Measurements from ENCODE around the gene PRG2.
"Not testable (repeated sequence)": the region's sequence is repeated elsewhere in the genome, so short reads cannot be mapped to it uniquely, and the experiment has no call there.

PRG2 gene

DNA sequence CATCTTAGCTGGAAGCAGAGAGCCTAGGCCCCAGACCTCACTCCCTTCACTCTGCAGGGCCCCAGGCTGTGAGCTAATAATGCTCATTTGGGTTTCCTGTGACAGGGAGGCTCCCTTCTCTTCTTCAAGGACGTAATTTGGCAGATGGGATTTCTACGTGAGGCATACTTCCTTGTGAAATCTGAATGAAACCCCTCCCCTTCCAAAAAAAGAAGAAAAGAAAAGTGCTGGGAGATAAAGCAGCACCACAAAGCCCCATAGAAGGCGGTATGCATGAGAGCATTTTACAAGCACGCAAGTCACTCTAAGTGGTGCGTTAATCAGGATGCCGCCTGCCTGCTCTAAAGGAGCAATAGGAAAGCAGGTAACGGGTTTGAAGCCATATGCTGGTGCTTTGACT, 46.6 kb downstream of the PRG2 start:
- DNase-seq (ENCODE audit: low read depth in 2 of 2) = no peak

GRCh38 chr11:57342702-57343101, 47.7 kb downstream of the PRG2 start:
- TF ChIP-seq, protein P1, sequence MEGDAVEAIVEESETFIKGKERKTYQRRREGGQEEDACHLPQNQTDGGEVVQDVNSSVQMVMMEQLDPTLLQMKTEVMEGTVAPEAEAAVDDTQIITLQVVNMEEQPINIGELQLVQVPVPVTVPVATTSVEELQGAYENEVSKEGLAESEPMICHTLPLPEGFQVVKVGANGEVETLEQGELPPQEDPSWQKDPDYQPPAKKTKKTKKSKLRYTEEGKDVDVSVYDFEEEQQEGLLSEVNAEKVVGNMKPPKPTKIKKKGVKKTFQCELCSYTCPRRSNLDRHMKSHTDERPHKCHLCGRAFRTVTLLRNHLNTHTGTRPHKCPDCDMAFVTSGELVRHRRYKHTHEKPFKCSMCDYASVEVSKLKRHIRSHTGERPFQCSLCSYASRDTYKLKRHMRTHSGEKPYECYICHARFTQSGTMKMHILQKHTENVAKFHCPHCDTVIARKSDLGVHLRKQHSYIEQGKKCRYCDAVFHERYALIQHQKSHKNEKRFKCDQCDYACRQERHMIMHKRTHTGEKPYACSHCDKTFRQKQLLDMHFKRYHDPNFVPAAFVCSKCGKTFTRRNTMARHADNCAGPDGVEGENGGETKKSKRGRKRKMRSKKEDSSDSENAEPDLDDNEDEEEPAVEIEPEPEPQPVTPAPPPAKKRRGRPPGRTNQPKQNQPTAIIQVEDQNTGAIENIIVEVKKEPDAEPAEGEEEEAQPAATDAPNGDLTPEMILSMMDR (IDR thresholded peaks at IDR 0.05; ENCODE audit: low read depth, low read length) = no peak
- H3K4me3 ChIP-seq (replicated peaks in 1 of 2; ENCODE audit: low read depth in 2 of 2, low read length in 2 of 2) = no peak overlapping the region
- DNase-seq (ENCODE audit: low read depth in 2 of 2) = no peak

More for the DNA sequence above, 46.6 kb downstream of the PRG2 start:
- H3K4me3 ChIP-seq (replicated peaks in 1 of 2; ENCODE audit: low read depth in 2 of 2, low read length in 2 of 2) = no peak overlapping the region
- TF ChIP-seq, protein P1 (IDR thresholded peaks at IDR 0.05; ENCODE audit: low read depth, low read length) = no peak

- no peak overlapping the region for H3K4me3 ChIP-seq (replicated peaks in 1 of 2; ENCODE audit: low read depth in 2 of 2, low read length in 2 of 2)
- TF ChIP-seq, protein P1 (IDR thresholded peaks at IDR 0.05; ENCODE audit: low read depth, low read length) = no peak
- no peak for DNase-seq (ENCODE audit: low read depth in 2 of 2)
Observed at GRCh38 chr11:57341250-57341808, 49.1 kb downstream of the PRG2 start.

DNA sequence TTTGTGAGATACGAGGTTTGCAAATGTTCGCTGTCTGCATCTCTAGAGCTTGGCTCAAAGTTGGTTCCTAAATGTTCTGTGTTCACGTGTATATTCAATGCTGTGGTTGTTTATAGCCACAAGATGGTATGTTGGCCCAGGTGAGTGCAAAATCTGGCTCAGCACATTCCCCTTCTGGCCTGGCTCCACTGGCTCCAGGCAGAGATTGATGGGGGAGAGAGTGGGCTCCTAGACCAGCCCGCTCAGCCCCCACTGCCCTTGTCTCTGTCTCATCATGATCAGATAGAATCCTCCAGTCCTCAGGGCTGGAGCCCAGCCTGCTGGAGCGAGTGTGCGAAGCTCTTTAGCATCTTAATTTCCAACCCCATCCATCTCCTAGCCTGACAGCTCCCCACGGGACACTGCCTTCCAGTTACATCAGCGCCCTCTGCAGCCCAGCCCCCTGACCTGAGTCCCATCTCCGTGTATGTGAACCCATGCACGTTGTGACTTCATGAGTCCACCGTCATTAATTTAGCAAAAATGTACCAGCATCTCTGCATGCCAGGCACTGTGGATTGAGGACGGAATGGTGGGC, 50.3 kb downstream of the PRG2 start:
- TF ChIP-seq, protein P1 (IDR thresholded peaks at IDR 0.05; ENCODE audit: low read depth, low read length) = peak; percentile 3
- DNase-seq (ENCODE audit: low read depth in 2 of 2) = peak; percentile 31 to 39
- no peak overlapping the region for H3K4me3 ChIP-seq (replicated peaks in 1 of 2; ENCODE audit: low read depth in 2 of 2, low read length in 2 of 2)

GRCh38 chr11:57339328-57339727, 51.1 kb downstream of the PRG2 start:
- H3K4me3 ChIP-seq (replicated peaks in 1 of 2; ENCODE audit: low read depth in 2 of 2, low read length in 2 of 2) = no peak overlapping the region
- TF ChIP-seq, protein P1 (IDR thresholded peaks at IDR 0.05; ENCODE audit: low read depth, low read length) = no peak
- DNase-seq (ENCODE audit: low read depth in 2 of 2) = no peak

GRCh38 chr11:57338142-57338541, 52.3 kb downstream of the PRG2 start, which contains the start of gene P2RX3:
TSS of gene P2RX3 (plus strand) at chr11:57338352. CDS start at chr11:57338551, 199 bp downstream.
- no peak within 1 kb of the TSS for H3K4me3 ChIP-seq (replicated peaks in 1 of 2; ENCODE audit: low read depth in 2 of 2, low read length in 2 of 2)
- TF ChIP-seq, protein P1 (IDR thresholded peaks at IDR 0.05; ENCODE audit: low read depth, low read length) = no peak
- DNase-seq (ENCODE audit: low read depth in 2 of 2) = no peak

GRCh38 chr11:57336856-57337255, 53.6 kb downstream of the PRG2 start:
- DNase-seq (ENCODE audit: low read depth in 2 of 2) = not testable (repeated sequence)

More at GRCh38 chr11:57336856-57337255, 53.6 kb downstream of the PRG2 start:
- not testable (repeated sequence) for H3K4me3 ChIP-seq (replicated peaks in 1 of 2; ENCODE audit: low read depth in 2 of 2, low read length in 2 of 2)

All from cardiac fibroblast (primary cell).